ENCODE data around the gene TTC1. TPM values are rescaled to one million over a fixed set of nuclear protein-coding genes. Genes with fewer than 3 reads are reported as not detected.

TTC1 gene
- total RNA-seq, 3 donors from 2014 or later: 36.3 to 45.2 (median 41.0) TPM

DNA sequence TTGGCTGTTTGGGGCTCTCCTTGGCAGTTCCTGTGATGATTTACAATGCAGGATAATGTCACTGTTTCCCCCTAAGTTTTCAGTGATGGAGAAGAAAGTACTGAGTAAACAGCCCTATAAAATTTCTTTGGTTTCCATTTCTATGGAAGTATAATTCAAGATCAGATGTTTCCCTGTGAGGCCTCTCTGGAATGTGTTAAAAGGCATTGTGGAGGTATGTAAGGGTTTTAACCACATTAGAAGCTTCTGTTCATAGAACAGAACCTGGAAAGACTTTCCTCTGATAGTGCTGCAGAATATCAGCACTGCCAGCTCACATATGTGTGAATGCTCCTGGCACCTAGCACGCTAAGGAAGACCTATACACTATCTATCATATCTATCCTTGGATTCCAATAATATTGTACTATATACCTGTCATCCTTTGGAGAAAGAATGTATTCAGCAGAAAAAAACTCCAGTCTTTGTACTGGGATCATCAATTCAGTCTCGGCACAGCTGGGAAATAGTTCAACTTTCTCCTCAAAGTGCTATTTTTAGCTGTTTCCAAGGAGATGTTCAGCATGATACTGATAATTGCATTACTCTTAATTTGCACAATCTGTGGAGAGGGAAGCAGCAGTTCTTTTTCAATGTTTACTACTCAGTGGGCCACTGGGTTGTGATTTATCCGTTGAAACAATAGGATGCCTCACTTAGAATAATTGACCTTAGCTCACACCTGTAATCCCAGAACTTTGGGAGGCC lies 21.9 kb downstream of the TTC1 start:
- no peaks in the 10 kb centered on the region for H3K27me3 ChIP-seq
- no peak overlapping the region for H3K4me3 ChIP-seq
- intact Hi-C loops (cut with DNase I; ENCODE audit: low total_unique reads): no loop called here
- no peaks in the 10 kb centered on the region for H3K36me3 ChIP-seq
- no peak for DNase-seq (ENCODE audit: low spot score in 2 of 2)
- peak overlapping the region in 1 of 2 donors; percentile 83 for H3K27ac ChIP-seq
- H3K4me1 ChIP-seq: no peaks in the 10 kb centered on the region
- TF ChIP-seq POLR2AphosphoS5 (IDR thresholded peaks at IDR 0.05): no peak
- TF ChIP-seq, protein P1, sequence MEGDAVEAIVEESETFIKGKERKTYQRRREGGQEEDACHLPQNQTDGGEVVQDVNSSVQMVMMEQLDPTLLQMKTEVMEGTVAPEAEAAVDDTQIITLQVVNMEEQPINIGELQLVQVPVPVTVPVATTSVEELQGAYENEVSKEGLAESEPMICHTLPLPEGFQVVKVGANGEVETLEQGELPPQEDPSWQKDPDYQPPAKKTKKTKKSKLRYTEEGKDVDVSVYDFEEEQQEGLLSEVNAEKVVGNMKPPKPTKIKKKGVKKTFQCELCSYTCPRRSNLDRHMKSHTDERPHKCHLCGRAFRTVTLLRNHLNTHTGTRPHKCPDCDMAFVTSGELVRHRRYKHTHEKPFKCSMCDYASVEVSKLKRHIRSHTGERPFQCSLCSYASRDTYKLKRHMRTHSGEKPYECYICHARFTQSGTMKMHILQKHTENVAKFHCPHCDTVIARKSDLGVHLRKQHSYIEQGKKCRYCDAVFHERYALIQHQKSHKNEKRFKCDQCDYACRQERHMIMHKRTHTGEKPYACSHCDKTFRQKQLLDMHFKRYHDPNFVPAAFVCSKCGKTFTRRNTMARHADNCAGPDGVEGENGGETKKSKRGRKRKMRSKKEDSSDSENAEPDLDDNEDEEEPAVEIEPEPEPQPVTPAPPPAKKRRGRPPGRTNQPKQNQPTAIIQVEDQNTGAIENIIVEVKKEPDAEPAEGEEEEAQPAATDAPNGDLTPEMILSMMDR (IDR thresholded peaks at IDR 0.05): no peak
- TF ChIP-seq POLR2A (IDR thresholded peaks at IDR 0.05): no peak
- H3K9me3 ChIP-seq: no peaks in the 10 kb centered on the region

DNA sequence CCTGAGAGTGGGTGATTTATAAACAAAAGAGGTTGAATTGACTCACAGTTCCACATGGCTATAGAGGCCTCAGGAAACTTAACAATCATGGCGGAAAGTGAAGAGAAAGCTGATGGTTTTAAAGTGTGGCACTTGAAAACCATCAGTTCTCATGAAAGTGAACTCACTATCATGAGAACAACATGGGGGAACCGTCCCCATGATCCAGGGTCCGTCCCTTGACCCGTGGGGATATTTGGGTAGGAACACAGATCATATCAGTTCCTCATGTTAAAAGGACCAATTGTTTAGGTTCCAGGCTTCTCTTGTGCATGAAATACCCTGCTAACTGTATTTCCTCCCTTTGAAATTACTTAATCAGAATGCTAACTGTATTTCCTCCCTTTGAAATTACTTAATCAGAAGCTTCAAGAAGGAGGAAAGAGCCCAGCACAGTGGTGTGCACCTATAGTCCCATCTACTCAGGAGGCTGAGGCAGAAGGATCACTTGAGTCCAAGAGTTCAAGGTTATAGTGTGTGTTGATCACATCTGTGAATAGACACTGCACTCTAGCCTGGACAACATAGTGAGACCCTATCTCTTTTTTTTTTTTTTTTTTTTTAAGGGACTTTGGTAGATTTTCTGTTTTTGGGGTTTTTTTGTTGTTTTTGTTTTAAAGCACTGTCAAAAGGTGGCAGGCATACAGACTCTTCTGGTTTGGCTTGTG lies 24.8 kb downstream of the TTC1 start:
- Histone ChIP-seq H3K4me1 (no peaks in the 10 kb centered on the region), H3K36me3 (peaks cover 4% of the 10 kb centered on the region), H3K9me3 (no peaks in the 10 kb centered on the region), H3K4me3 (no peak overlapping the region), H3K27ac (no peak overlapping the region), H3K27me3 (no peaks in the 10 kb centered on the region)
- TF ChIP-seq, protein P1 (IDR thresholded peaks at IDR 0.05): no peak
- no peak for TF ChIP-seq POLR2A (IDR thresholded peaks at IDR 0.05)
- no peak for TF ChIP-seq POLR2AphosphoS5 (IDR thresholded peaks at IDR 0.05)
- DNase-seq (ENCODE audit: low spot score in 2 of 2): no peak
- intact Hi-C loops (cut with DNase I; ENCODE audit: low total_unique reads): no loop called here

DNA sequence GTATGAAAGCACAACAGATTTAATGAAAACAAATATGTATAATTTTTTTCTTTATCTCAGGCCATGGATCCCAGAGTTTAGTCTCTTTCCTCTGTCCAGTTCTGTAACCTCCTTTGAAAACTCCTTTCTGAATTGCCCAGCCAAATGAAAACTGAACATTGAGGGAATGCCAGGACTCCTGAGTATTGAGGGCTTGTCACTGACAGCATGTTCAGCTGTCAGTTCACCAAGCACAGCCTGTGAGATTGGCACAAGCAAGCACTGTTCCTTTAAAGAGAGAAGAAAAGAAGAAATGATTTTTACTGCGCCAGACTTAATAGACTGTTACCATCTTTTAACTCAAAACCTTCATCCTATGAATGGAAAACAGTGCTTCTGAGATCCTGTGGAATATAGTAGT lies 27.3 kb downstream of the TTC1 start:
- intact Hi-C loops (cut with DNase I; ENCODE audit: low total_unique reads): no loop called here
- no peak for TF ChIP-seq POLR2A (IDR thresholded peaks at IDR 0.05)
- TF ChIP-seq, protein P1 (IDR thresholded peaks at IDR 0.05): no peak
- no peak for TF ChIP-seq POLR2AphosphoS5 (IDR thresholded peaks at IDR 0.05)
- Histone ChIP-seq H3K4me3 (no peak overlapping the region), H3K4me1 (no peaks in the 10 kb centered on the region), H3K27ac (no peak overlapping the region), H3K27me3 (no peaks in the 10 kb centered on the region), H3K9me3 (no peaks in the 10 kb centered on the region), H3K36me3 (peaks cover 4% of the 10 kb centered on the region)
- no peak for DNase-seq (ENCODE audit: low spot score in 2 of 2)

DNA sequence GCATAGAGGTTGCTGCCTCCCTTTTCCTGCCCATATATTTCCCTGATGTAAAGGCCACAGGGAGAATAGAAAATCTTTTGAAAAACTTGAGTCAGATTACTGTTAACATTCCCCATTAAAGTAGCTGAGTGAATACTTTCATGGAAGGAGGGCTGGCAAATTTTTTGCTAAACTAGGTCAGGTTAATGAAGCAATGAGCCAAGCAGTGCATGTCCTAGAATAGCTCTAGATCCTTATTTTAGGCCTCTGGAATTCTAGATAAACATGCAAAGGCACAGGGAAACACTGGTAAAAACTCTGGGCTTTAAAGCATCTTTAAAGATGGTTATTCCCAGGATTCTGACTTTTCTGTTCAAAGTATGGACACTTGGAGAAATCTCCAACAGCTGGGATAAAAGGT lies 27.9 kb downstream of the TTC1 start:
- intact Hi-C loops (cut with DNase I; ENCODE audit: low total_unique reads): no loop called here
- no peak for DNase-seq (ENCODE audit: low spot score in 2 of 2)
- Histone ChIP-seq H3K27ac (no peak overlapping the region), H3K4me1 (no peaks in the 10 kb centered on the region), H3K4me3 (no peak overlapping the region), H3K36me3 (peaks cover 4% of the 10 kb centered on the region), H3K27me3 (no peaks in the 10 kb centered on the region), H3K9me3 (no peaks in the 10 kb centered on the region)
- TF ChIP-seq, protein P1 (IDR thresholded peaks at IDR 0.05): no peak
- no peak for TF ChIP-seq POLR2A (IDR thresholded peaks at IDR 0.05)
- TF ChIP-seq POLR2AphosphoS5 (IDR thresholded peaks at IDR 0.05): no peak

DNA sequence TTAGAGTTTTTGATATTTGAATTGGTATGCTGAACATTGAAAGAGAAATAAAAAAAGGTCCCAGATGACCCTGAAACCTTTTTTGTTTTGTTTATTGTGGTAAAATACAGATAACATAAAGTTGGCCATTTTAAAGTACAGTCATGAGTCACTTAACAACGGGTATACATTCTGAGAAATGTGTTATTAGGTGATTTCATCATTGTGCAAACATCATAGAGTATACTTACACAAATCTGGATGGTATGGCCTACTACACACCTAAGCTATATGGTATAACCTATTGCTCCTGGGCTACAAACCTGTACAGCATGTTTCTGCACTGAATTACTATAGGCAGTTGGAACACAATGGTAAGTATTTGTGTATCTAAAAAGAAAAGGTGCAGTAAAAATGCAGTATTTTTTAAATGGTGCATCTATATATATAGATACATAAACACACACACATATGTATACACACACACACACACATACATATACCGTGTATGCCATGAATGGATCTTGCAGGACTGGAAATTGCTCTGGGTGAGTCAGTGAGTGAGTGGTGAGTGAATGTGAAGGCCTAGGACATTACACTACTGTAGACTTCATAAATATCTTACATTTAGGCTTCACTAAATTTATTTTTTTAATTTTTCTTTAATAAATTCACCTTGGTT lies 31.0 kb downstream of the TTC1 start:
- no peaks in the 10 kb centered on the region for H3K4me1 ChIP-seq
- intact Hi-C loops (cut with DNase I; ENCODE audit: low total_unique reads): no loop called here
- DNase-seq (ENCODE audit: low spot score in 2 of 2): no peak
- no peak overlapping the region for H3K27ac ChIP-seq
- peaks cover 4% of the 10 kb centered on the region for H3K36me3 ChIP-seq
- TF ChIP-seq, protein P1 (IDR thresholded peaks at IDR 0.05): no peak
- TF ChIP-seq POLR2A (IDR thresholded peaks at IDR 0.05) (no peak), POLR2AphosphoS5 (IDR thresholded peaks at IDR 0.05) (no peak)
- no peaks in the 10 kb centered on the region for H3K9me3 ChIP-seq
- H3K27me3 ChIP-seq: no peaks in the 10 kb centered on the region
- H3K4me3 ChIP-seq: no peak overlapping the region
